IPS-18c (cell line): ENCODE results near the gene PPP1R14C.

Experiments used
- H3K4me3 ChIP-seq: 2 replicates; pipeline ENCODE4 v1.7.0; 2013; ENCODE audit warnings: low read depth, mild to moderate bottlenecking, low read length, moderate library complexity; ENCODE audit not compliant: insufficient read depth
- H3K9me3 ChIP-seq: one replicate; pipeline ENCODE4 v1.6.1; 2013; ENCODE audit warnings: mild to moderate bottlenecking, low read length, moderate library complexity; ENCODE audit not compliant: control insufficient read depth, insufficient read depth

The PPP1R14C gene

GRCh38 chr6:150247803-150248202, 105.0 kb downstream of the PPP1R14C start:
- Histone ChIP-seq H3K4me3 (no peak overlapping the region), H3K9me3 (peaks cover 2% of the 10 kb centered on the region)

GRCh38 chr6:150248300-150248699, 105.5 kb downstream of the PPP1R14C start:
- Histone ChIP-seq H3K9me3 (peaks cover 2% of the 10 kb centered on the region), H3K4me3 (no peak overlapping the region)

GRCh38 chr6:150249261-150249660, 106.4 kb downstream of the PPP1R14C start:
- peaks cover 2% of the 10 kb centered on the region for H3K9me3 ChIP-seq
- no peak overlapping the region for H3K4me3 ChIP-seq

DNA sequence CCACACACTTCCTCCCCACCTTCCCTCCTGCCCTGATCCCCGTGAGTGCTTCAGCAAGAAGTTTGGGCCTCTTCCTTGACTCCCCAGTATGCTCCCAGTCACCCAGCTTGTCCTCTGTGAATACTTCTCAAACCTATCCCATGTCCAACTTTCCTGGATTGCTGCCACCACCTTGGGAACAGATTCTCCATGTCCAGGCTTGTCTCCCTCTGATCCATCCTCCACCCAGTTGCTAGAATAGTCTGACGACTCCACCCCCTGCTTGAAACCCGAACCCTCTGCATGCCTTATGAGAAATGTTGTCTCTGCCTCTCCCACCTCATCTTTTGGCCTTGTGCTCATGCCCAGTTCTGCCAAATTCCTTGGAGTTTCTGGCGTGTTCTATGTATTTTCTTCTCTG, 108.0 kb downstream of the PPP1R14C start:
- no peak overlapping the region for H3K4me3 ChIP-seq
- no peaks in the 10 kb centered on the region for H3K9me3 ChIP-seq

DNA sequence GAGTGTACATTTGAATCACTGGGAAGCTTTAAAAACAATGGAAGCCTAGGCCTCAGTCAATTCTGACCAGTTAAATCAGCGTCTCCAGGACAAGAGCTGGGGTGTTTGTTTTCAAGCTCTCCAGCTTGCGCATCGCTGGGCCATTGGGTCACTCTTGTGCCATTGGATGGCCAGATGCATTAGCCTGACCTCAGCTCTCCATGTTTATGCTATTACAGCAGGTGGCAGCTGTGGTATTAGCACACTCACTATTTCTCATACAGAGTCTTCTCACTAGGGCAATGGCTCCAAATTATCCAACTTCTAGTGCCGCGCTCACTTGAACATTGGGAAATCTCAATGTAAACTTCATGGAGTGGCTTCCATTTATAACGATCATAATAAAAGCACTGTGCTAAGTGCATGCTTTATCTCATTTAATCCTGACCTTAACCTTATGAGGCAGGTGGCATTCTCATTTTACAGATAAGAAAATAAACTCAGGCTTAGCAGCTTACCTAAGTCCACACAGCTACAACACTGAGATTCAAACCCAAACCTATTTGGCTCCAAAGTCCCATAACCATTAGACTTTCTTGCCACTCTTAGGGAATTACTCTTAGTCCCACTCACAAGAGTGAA, 108.8 kb downstream of the PPP1R14C start:
- no peak overlapping the region for H3K4me3 ChIP-seq
- H3K9me3 ChIP-seq, result no peaks in the 10 kb centered on the region

DNA sequence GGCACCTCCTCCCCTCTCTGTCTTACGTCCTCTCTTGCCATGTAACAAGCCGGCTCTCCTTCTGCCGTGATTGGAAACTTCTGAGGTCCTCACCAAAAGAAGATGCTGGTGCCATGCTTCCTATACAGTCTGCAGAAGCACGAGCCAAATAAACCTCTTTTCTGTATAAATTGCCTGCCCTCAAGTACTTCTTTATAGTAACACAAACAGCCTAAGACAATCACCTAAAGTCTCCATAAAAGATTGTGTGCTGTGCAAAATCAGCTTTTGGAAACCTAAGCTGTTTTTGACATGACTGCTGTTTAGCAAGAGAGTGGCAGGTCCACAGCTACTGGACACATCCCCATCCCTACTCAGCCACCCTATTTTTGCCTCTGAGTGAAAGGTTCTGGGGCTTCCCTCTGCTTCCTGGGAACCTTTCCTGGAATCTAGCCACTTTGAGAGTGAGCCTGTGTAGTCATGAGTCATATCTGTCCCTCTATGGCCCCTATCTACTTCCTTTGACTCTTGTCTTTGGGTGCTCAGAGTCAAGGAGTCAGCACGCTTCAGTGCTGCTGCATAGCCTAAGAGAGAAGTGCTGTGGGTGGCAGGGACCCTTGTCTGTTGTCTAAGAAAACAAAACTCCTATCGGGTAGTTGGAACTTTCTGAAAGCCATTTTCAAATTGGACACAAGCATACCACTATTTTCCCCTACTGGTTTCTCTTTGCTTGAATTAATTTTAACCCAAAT, 110.0 kb downstream of the PPP1R14C start:
- Histone ChIP-seq H3K9me3 (no peaks in the 10 kb centered on the region), H3K4me3 (no peak overlapping the region)

DNA sequence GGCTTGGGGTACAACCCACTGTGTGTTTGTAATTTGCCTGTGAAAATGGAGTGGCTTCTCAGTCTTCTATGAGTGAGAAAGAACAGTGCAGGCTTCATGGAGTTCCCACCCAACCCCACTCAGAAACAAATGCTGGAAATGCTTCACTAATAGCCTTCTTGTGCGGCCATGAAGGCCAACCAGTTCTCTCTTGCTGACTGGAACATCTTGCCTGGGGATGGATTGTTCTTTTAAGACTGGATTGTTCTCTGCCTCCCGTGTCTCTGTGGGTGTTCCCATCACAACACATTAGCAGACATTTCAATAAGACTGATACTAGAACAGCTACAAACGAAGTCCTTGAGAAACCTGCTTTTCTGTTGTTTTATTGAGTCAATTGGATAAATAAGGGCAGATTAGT, 110.6 kb downstream of the PPP1R14C start:
- H3K9me3 ChIP-seq, result no peaks in the 10 kb centered on the region
- H3K4me3 ChIP-seq, result no peak overlapping the region

- no peaks in the 10 kb centered on the region for H3K9me3 ChIP-seq
- H3K4me3 ChIP-seq, result no peak overlapping the region
Observed at GRCh38 chr6:150254770-150255169, 111.9 kb downstream of the PPP1R14C start.

DNA sequence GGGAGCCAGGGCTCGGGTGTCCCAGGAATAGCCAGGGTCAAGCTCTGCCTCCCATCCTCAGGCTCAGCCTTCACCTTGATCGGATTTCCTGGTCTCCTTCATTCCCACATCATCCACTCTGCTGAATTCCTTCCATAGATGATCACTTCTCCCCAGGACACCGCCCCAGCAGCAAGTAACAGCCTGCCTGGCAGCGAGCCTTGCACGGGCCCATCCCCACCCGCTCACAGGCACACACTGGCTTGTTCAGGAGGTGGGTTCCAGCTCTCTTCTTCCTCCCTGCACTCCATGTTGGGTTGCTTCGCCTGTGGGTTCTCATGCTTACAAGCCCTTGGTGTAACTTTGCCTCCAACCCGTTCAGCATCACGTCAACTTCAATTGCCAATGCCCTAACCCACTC, 113.0 kb downstream of the PPP1R14C start:
- no peak overlapping the region for H3K4me3 ChIP-seq
- no peaks in the 10 kb centered on the region for H3K9me3 ChIP-seq

DNA sequence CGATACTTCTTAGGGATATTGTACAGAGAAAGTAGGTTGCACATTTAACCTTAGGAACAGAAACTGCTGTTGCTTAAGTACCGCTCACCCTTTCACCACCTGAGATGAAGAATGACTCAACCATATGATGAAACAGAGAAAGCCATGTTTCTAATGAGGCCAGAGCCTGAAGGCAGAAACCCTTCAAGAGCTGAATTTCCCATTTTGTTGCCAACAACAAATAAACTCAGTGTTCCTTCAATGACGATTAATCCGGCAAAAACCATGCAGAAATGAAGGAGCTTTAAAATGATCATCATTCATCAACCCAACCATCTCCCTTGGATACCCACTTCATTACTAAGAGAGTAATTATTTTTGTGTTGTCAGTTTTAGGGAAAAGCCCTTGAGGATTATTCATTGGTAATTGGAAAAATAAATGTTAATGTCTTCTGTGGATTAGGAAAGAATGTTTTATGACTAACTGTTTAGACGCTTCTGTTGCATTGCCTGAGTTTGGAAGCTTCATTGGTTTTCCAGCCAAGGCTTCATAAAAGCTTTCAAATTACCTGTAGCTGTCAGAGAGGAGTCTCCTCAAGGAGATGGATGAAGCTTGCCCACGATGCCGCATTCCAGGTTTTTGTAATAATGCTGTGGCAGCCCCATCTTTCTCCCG, 113.9 kb downstream of the PPP1R14C start:
- no peak overlapping the region for H3K4me3 ChIP-seq
- H3K9me3 ChIP-seq, result no peaks in the 10 kb centered on the region

DNA sequence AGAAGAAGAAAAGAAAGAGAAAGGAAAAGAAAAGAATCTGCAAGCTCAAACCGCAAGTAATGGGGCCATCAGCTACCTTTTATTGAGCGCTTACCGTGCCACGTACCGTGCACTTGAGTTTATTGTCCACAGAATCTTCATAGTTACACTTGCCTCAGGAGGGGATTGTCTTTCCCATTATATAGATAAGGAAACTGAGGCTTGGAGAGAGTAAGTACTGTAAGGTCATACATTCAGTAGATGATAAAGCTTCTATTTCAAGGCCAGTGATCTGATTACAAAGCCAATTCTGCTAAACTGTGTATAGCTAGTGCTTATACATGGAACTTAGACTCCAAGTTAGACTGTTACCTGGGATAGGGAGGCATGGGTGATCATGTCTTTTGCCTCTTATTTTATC, 115.5 kb downstream of the PPP1R14C start:
- Histone ChIP-seq H3K4me3 (no peak overlapping the region), H3K9me3 (no peaks in the 10 kb centered on the region)

DNA sequence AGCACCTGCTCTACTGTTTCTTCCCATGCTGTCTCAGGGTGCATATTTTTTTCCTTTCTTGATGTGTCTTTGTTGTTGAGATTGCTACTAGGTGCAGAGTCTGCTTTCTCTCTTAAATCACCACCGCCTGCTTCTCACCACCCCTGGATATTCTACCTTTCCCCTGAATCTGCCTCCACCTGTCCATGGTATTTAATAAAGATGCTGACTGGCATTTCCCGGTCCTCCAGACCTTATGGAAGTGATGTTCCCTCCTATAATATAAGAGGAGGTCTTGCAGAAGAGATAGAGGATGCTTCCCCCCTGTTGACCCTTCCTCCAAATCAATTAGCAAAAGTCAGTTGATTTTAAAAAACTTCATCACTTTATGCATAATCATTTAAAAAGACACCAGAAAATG, 118.1 kb downstream of the PPP1R14C start:
- H3K9me3 ChIP-seq, result no peaks in the 10 kb centered on the region
- no peak overlapping the region for H3K4me3 ChIP-seq

- no peaks in the 10 kb centered on the region for H3K9me3 ChIP-seq
- H3K4me3 ChIP-seq, result no peak overlapping the region
Observed at GRCh38 chr6:150261997-150262697, 119.3 kb downstream of the PPP1R14C start.

GRCh38 chr6:150263765-150264404, 121.0 kb downstream of the PPP1R14C start:
- no peaks in the 10 kb centered on the region for H3K9me3 ChIP-seq
- no peak overlapping the region for H3K4me3 ChIP-seq

DNA sequence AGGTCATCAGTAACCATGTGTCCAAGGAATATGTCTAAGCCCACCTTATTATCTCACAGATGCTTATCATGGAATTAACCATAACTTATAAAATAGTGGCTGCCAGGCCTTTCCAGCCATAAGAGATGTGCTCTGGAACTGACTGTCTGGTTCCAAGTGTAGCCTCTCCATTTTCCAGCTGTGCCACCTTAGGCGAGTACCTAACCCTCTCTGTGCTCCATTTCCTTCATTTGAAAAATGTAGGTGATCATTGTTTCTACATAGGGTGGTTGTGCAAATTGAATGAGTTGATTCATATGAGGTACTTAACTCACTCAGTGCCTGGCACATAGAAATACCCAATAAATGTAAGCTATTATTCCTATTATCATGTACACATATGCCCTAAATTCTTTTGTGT, 123.5 kb downstream of the PPP1R14C start:
- Histone ChIP-seq H3K9me3 (no peaks in the 10 kb centered on the region), H3K4me3 (no peak overlapping the region)

- H3K4me3 ChIP-seq, result no peak overlapping the region
- H3K9me3 ChIP-seq, result no peaks in the 10 kb centered on the region
Observed at GRCh38 chr6:150266963-150267685, 124.3 kb downstream of the PPP1R14C start.
